GM20000 (cell line): Measurements from ENCODE around the gene ANXA7.

Experiments used
- DNase-seq: peaks from one replicate; pipeline ENCODE4 v3.0.0; 2012; ENCODE audit warnings: low spot score
- TF ChIP-seq, protein P1 (sequence below): IDR thresholded peaks from 2 replicates; pipeline ENCODE4 v1.5.1; 2012; ENCODE audit warnings: mild to moderate bottlenecking, control low read depth; ENCODE audit errors: extremely low read depth, missing control alignments

Gene ANXA7

DNA sequence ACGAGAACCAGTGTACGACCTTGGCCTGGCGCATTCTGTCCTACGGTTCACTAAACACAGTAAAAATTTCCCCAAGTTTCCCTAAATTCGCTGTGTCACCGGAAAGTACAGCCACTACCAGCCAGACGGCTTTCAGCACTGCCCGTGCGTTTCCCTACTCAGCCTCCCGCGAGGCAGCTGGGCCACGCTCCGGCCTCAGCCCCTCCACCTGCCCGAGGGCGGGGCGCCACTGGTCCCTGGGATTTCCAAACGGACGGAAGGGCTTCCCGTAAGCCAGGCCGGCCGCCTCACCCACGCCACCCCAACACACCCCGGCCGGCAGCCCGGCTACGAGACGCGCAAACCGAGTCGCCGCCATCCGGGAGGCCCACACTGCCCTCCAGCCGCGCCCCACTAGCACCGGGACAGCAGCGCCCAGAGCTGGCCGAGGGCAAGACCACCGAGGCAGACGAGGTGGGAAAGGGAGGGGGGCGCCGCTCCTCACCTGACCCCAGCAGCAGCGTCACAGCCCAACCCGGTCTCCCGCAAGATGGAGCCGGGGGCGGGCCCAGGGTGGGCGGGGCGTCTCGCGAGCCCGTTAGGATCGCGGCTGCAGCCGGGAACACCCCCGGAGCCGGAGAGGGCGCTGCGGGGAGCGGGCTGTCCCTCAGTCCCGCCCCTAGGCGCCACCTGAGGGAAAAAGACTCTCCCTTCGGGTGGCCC is at the start of gene ANXA7:
Gene ANXA7, minus strand, starts transcription at position 531 of the 702 bp plus-strand sequence. CDS start 13,202 bp downstream, outside the sequence.
- DNase-seq: peak; percentile 97
- TF ChIP-seq, protein P1, sequence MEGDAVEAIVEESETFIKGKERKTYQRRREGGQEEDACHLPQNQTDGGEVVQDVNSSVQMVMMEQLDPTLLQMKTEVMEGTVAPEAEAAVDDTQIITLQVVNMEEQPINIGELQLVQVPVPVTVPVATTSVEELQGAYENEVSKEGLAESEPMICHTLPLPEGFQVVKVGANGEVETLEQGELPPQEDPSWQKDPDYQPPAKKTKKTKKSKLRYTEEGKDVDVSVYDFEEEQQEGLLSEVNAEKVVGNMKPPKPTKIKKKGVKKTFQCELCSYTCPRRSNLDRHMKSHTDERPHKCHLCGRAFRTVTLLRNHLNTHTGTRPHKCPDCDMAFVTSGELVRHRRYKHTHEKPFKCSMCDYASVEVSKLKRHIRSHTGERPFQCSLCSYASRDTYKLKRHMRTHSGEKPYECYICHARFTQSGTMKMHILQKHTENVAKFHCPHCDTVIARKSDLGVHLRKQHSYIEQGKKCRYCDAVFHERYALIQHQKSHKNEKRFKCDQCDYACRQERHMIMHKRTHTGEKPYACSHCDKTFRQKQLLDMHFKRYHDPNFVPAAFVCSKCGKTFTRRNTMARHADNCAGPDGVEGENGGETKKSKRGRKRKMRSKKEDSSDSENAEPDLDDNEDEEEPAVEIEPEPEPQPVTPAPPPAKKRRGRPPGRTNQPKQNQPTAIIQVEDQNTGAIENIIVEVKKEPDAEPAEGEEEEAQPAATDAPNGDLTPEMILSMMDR: no peak

DNA sequence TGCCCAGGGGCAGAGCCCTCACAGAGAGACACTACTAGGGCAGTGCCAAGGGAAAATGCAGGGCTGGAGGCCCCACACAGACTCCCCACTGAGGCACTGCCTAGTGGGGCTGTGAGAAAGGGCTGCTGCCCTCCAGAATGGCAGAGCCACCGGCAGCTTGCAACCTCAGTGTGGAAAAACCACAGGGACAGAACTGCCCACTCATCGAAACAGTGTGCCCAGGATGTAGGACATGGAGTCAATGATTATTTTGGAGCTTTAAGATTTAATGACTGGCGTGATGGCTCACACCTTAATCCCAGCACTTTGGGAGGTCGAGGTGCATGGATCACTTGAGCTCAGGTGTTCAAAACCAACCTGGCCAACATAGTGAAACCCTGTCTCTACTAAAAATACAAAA is 47.0 kb upstream of the ANXA7 start:
- TF ChIP-seq, protein P1: no peak
- DNase-seq: no peak

DNA sequence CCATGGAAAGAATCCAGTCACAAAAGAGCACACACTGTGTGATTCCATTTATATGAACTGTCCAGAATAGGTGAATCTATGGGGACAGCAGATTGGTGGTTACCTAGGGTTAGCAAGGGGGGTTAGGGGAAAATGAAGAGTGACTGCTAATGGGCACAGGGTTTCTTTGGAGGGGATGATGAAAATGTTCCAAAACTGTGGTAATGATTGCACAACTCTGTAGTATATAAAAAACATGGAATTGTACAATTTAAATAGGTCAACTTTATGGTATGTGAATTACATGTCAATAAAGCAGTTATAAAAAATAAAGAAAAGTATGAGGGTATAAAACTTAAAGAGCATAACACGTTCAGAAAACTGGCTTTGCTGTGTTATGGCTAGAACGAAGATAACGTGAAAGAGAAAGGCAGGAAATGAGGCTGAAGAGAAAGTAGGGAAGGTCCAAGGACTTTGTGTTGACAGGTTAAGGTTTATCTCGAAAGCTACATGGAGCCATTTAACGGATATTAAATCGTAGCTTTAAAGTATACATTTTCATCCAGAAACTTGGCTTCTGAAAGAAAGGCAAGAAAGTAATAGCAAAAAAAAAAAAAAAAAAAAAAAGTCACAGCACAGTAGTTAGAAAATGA is 45.9 kb upstream of the ANXA7 start:
- TF ChIP-seq, protein P1: no peak

DNA sequence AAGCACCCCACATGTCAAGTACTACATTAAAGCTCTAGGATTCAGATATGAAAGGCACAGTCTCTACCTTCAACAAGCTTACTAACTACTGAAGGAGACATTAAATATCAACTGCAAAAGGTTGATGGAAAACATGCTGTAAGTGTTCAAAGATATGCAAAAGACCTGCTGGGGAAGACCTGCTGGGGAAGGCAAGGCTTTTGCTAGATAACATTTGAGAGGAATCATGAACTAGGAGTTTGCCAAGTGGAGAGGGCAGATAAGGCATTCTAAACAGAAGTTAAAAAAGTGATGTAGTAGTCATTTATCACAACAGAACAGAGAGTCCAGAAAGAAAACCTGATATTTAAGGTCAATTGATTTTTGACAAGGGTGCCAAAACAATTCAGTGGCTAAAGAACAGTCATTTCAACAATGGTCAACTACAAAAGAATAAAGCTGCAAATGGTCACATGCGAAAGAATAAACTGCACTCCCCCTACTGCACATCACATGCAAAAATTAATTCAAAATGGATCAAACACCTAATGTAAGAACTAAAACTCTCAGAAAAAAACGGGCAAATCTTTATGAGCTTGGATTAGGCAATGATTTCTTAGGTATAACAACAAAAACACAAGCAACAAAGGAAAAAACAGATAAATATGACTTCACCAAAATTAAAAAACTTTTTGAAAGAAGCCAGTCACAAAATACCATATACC is 42.5 kb upstream of the ANXA7 start:
- DNase-seq: no peak
- TF ChIP-seq, protein P1: no peak

More for the DNA sequence above, 45.9 kb upstream of the ANXA7 start:
- DNase-seq: no peak

DNA sequence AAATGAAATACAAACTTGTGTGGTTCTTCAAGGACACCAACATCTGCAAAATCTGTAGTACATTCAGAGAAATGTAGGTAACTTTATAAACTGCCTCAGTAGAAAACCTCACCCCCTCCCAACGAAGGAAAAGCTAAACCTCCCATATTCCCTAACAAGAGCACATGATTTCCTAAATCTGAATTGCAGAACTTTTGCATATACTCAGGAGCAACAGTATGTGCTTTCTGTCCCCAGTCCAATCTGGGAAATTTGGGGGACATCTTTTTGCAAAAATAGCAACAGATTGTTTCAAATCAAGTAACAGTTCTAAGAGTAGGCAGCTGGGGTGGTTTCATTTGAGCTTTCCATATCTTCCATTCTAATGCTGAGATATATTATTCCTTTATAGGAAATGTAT is 35.3 kb upstream of the ANXA7 start:
- no peak for DNase-seq
- TF ChIP-seq, protein P1: no peak

DNA sequence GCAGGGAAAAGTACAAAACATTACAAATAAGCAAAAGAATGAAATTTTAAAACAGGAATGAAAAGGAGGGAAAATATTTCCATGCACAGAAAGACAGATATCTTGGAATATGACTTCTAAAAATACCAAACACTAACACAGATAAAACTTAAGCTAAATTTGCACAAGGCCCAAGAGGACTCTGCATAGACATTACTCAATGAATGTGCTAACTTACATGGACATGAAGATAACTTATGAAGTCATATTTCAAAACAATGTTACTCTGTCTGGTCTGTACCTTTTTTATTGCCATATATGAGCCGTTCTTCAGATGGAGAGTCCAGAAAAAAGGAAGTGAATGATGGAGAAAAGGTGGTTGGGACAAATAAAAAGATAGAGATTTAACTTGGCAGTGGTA is 34.5 kb upstream of the ANXA7 start:
- no peak for DNase-seq
- TF ChIP-seq, protein P1: no peak

DNA sequence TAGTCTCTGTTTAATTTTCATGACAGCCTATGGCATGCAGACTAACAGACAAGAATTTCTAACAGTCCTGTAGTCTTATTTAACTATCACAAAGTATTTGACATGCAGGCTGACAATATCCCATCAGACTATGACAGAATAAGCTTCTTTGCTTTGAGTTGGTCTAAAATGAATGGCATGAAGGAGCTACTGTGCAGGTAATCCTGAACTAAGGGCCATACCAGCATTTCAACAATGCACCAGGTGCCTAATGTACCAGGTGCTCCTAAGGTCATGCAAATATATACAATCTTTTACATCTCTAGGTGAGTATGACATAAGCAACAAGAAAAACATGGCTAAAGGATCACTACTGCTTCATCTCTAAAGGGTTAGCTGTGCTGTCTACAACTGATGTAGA is 33.1 kb upstream of the ANXA7 start:
- no peak for DNase-seq
- TF ChIP-seq, protein P1: no peak
